Fibroblast of lung (primary cell): ENCODE measurements around the gene FOXB2. TPM values are rescaled to one million over a fixed set of nuclear protein-coding genes. Genes with fewer than 3 reads are reported as not detected.

ENCODE experiments used
- DNase-seq, 2 donors: peaks; one replicate each; pipeline versions ENCODE4 v3.0.0 to v3.0.0-alpha.2; 2010; ENCODE audit warnings: low read depth in 2 of 2
- H2AFZ ChIP-seq: 2 replicates; pipeline ENCODE4 v1.5.1; 2012; ENCODE audit warnings: low read length, control low read depth, inconsistent platforms
- H3K27ac ChIP-seq: 2 replicates; pipeline ENCODE4 v1.5.1; 2011; ENCODE audit warnings: low read length, control low read depth; ENCODE audit not compliant: insufficient read depth
- H3K27me3 ChIP-seq: 2 replicates; pipeline ENCODE4 v1.5.1; 2011; ENCODE audit warnings: mild to moderate bottlenecking, low read length; ENCODE audit not compliant: control insufficient read depth, insufficient read depth
- H3K36me3 ChIP-seq: 2 replicates; pipeline ENCODE4 v1.5.1; 2011; ENCODE audit warnings: low read length; ENCODE audit not compliant: control insufficient read depth, insufficient read depth
- H3K4me1 ChIP-seq: 2 replicates; pipeline ENCODE4 v1.5.1; 2011; ENCODE audit warnings: low read length; ENCODE audit not compliant: control insufficient read depth, insufficient read depth; ENCODE audit errors: extremely low read depth
- H3K4me2 ChIP-seq: 2 replicates; pipeline ENCODE4 v1.5.1; 2011; ENCODE audit warnings: low read length, control low read depth; ENCODE audit not compliant: insufficient read depth; ENCODE audit errors: extremely low read depth
- H3K4me3 ChIP-seq, 4 experiments: fragments of 200-600 bp in 1 of 4; sonication (generic) in 1 of 4; replicated peaks in 1 of 4; 2 replicates each; pipeline ENCODE4 v1.5.1; 2011 to 2016; ENCODE audit warnings: low read length in 4 of 4, low read depth in 3 of 4, mild to moderate bottlenecking in 3 of 4, control low read depth in 2 of 4, inconsistent platforms in 1 of 4, mixed read lengths in 1 of 4; ENCODE audit not compliant: insufficient read depth in 1 of 4; ENCODE audit errors: control extremely low read depth in 1 of 4
- H3K79me2 ChIP-seq: 2 replicates; pipeline ENCODE4 v1.5.1; 2012; ENCODE audit warnings: mild to moderate bottlenecking, low read length, inconsistent platforms; ENCODE audit not compliant: control insufficient read depth, insufficient read depth
- H3K9ac ChIP-seq: 2 replicates; pipeline ENCODE4 v1.5.1; 2011; ENCODE audit warnings: mild to moderate bottlenecking, low read length, control low read depth; ENCODE audit not compliant: insufficient read depth
- H3K9me3 ChIP-seq: 2 replicates; pipeline ENCODE4 v1.5.1; 2012; ENCODE audit warnings: low read depth, low read length; ENCODE audit not compliant: control insufficient read depth, insufficient read depth
- H4K20me1 ChIP-seq: 2 replicates; pipeline ENCODE4 v1.5.1; 2011; ENCODE audit warnings: low read length; ENCODE audit not compliant: control insufficient read depth, insufficient read depth; ENCODE audit errors: extremely low read depth
- EZH2 ChIP-seq: IDR thresholded peaks from 2 replicates; pipeline ENCODE4 v1.5.1; 2012; ENCODE audit warnings: low read length, control low read depth, mild to moderate bottlenecking; ENCODE audit errors: missing control alignments
- polyA plus RNA-seq, 2 donors: library from polyadenylated mRNA; depleted of rRNA in 1 of 2; stranded (reverse) in 1 of 2; unstranded in 1 of 2; fragments of >200 nt; gene quantifications; 2 replicates each; pipeline ENCODE4 v1.2.1, GENCODE V29; 2011 to 2012; ENCODE audit warnings: missing spikeins in 1 of 2
- total RNA-seq: library from RNA; depleted of rRNA; stranded (reverse); fragments of >200 nt; gene quantifications from 2 replicates; pipeline ENCODE4 v1.2.1, GENCODE V29; 2014
- TF ChIP-seq, protein P1 (sequence below), 2 donors: IDR thresholded peaks in 1 of 2; conservative IDR thresholded peaks in 1 of 2; 1 replicate in 1 of 2; 2 replicates in 1 of 2; pipeline ENCODE4 v1.5.1; 2011 to 2012; ENCODE audit warnings: low read length in 2 of 2, control low read depth in 1 of 2, inconsistent platforms in 1 of 2, low read depth in 1 of 2, mild to moderate bottlenecking in 1 of 2

FOXB2 gene
- total and polyA plus RNA-seq, 2 donors (not counting 1 experiment from before 2014, with no cell fraction given): not detected

DNA sequence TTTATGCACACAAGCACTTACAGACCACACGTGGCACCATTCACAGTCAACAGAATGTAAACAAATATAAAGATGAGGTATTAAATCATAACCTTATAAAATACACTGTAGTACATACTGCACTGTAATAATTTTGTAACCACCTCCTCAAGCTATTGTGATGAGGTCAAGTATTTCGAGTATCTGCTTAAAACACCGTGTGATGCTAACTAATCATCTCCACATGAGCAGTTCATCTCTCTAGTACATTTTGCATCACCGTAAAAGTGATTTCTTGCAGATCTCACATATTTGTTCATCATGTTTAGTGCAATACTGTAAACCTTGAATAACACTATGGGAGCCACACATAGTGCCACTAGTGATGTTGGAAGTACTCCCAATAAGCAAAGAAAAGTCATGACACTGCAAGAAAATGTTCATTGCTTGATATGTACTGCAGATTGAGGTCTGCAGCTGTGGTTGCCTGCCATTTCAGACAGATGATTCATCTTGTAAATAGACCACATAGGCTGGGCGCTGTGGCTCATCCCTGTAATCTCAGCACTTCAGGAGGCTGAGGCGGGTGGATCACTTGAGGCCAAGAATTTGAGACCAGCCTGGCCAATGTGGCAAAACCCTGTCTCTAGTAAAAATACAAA, 44.3 kb downstream of the FOXB2 start:
- Histone ChIP-seq H3K9me3 (no peaks in the 10 kb centered on the region), H3K36me3 (no peaks in the 10 kb centered on the region), H3K4me3 (no peak overlapping the region), H4K20me1 (no peaks in the 10 kb centered on the region), H2AFZ (no peak overlapping the region), H3K27ac (no peak overlapping the region), H3K4me2 (no peak overlapping the region), H3K4me1 (no peaks in the 10 kb centered on the region), H3K27me3 (no peaks in the 10 kb centered on the region), H3K79me2 (no peaks in the 10 kb centered on the region), H3K9ac (no peak overlapping the region)
- DNase-seq: peak in 1 of 2 donors; percentile 84
- no peak for TF ChIP-seq EZH2
- TF ChIP-seq, protein P1, sequence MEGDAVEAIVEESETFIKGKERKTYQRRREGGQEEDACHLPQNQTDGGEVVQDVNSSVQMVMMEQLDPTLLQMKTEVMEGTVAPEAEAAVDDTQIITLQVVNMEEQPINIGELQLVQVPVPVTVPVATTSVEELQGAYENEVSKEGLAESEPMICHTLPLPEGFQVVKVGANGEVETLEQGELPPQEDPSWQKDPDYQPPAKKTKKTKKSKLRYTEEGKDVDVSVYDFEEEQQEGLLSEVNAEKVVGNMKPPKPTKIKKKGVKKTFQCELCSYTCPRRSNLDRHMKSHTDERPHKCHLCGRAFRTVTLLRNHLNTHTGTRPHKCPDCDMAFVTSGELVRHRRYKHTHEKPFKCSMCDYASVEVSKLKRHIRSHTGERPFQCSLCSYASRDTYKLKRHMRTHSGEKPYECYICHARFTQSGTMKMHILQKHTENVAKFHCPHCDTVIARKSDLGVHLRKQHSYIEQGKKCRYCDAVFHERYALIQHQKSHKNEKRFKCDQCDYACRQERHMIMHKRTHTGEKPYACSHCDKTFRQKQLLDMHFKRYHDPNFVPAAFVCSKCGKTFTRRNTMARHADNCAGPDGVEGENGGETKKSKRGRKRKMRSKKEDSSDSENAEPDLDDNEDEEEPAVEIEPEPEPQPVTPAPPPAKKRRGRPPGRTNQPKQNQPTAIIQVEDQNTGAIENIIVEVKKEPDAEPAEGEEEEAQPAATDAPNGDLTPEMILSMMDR (conservative IDR thresholded peaks at IDR 0.05 in 1 of 2, IDR thresholded peaks at IDR 0.05 in 1 of 2; ENCODE audit: low read depth in 1 of 2, low read length in 2 of 2): no peak

DNA sequence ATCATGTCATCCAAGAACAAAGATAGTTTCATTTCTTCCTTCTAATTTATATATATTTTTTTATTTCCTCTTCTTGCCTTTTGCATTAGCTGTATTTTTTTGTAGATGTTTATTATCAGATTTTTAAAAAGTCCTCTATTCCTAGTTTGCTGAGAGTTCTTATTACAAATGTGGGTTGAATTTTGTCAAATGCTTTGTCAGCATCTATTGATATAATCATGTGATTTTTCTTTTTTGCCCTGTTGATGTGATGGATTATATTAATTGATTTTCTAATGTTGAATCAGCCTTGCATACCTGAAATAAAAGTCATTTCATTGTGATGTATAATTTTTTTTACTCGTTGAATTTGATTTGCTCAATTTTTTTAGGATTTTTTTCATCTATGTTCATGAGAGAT, 46.9 kb downstream of the FOXB2 start:
- Histone ChIP-seq H4K20me1 (no peaks in the 10 kb centered on the region), H3K27me3 (no peaks in the 10 kb centered on the region), H3K36me3 (no peaks in the 10 kb centered on the region), H3K9ac (no peak overlapping the region), H2AFZ (no peak overlapping the region), H3K9me3 (no peaks in the 10 kb centered on the region), H3K79me2 (no peaks in the 10 kb centered on the region), H3K27ac (no peak overlapping the region), H3K4me3 (no peak overlapping the region), H3K4me1 (no peaks in the 10 kb centered on the region), H3K4me2 (no peak overlapping the region)
- TF ChIP-seq EZH2: no peak
- TF ChIP-seq, protein P1 (conservative IDR thresholded peaks at IDR 0.05 in 1 of 2, IDR thresholded peaks at IDR 0.05 in 1 of 2; ENCODE audit: low read depth in 1 of 2, low read length in 2 of 2): no peak
- no peak for DNase-seq

Other genes starting within 250 kb of the FOXB2 start
- 44.9 and 95.6 TPM in 2 replicates for gene PRUNE2, start 113.5 kb upstream of the FOXB2 start, total RNA-seq
- gene PRUNE2, start 113.5 kb upstream of the FOXB2 start, polyA plus RNA-seq: 5.4 and 8.9 TPM in 2 replicates
- gene VPS13A, start 157.9 kb downstream of the FOXB2 start, total RNA-seq: 27.2 and 39.3 TPM in 2 replicates
- gene VPS13A, start 157.9 kb downstream of the FOXB2 start, polyA plus RNA-seq: 11.8 and 12.8 TPM in 2 replicates